NOMO-1 (cell line): ENCODE results near the gene KLK12.
"Not testable (repeated sequence)": the region's sequence is repeated elsewhere in the genome, so short reads cannot be mapped to it uniquely, and the experiment has no call there.

Experiments
- DNase-seq, 2 experiments: peaks; one replicate each; lab custom pipeline; 2025; ENCODE audit not compliant: unreplicated experiment in 2 of 2; lab: John Stamatoyannopoulos, UW

Gene KLK12

DNA sequence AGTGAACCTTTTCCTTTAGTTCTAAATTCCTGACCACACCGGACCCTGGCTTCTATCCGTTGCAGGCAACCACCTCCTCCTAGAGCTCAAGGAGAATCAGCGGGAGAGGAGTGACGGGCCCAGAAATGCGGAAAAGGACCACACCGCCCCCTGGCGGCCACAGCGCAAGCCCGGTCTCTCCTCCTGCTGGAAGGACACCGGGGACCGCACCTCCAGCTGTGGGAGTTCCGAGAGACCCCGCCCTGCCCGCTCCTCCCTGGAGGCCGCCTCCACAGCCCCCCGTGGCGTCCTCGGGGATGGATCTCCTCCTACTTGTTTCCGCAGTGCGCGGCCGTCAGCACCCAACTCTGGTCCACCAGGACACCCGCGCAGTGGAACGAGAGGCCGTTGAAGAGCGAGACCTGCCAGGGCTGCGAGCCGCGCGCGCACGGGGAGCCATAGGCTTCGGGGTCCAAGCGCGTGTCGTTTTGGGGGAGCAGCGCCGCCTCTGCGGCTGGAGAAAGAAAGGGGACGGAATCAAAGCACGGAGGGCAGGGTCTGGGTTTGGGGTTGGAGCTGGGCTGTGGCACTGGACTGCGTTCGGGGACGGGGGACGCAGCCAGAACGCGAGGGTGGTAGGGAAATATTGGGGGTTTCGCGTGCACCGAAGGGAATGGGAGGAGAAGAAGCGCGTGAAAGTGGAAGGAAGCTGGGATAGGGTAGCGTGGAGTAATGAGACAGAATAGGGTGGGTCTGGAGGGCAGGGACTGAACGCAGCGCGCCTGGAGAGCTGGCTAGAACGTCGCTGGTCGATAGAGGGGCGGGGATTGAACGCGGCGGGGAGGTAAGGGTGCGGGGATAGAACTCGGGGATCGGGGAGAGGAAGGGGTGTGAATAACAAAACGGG lies 17.8 kb downstream of the KLK12 start:
- peak; percentile 52 to 54 for DNase-seq

DNA sequence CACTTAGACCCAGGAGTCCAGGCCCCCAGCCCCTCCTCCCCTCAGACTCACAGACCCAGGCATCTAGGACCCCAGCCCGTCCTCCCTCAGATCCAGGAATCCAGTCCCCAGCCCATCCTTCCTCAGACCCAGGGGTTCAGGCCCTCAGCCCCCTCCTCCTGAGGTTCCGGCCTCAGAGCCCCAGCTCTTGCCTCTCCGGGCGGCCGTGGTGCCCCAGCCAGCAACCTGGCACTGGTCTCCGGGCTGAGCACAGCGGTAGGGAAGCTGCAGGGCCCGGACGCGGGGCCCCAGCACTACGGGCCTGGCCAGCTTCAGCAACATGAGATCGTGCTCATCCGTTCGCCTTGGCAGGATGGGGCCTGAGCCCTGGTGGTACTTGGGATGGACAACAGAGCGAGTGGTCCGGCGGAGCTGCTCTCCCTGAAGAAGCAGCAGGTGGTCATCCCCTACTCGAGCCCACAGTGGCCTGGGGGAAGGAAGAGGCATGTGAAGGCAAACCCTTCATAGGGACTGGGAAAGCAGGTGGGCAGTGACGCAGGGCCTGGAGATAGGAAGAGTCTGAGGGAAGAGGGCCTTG lies 19.0 kb downstream of the KLK12 start:
- no peak for DNase-seq

DNA sequence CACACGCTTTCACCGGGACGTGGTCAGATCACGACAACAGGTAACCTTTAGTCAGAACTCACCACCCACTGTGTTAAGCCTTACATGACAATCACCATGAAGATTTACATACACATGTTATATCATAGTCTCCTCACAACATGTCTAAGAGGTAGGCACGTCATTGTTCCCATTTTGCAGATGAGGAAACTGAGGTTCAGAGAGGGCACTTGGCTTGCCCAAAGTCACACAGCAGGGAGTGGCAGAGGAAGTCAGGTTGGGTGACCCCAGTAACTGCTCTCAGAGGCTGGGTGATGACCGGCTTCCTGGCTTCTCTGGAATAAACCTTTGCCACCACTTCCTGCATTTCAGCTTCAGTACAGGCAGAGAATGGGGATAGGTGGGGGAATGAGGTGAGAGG lies 20.6 kb downstream of the KLK12 start:
- no peak for DNase-seq

DNA sequence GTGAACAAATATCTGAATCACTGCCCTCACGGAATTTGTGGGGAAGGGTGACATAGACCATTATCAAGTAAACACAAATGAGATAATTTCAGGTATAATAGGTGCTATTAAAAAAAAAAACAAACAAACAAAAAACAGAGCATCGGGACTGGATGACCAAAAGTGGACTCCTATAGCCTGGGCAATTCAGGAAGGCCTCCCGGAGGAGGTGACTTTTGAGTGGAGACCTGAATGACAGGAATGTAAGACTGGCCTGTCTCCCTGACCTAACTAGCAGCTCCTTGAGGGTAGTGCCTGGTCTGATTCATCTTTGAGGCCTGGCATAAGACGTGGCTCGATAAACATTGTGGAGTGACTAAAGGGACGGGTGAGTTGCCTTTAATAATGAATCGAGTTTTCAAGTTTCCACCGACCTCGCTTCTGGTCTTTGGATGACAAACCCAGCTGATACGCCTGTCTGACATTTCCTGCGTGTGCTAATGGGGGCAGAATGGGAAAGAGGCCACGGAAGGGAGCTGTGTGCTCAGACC lies 22.1 kb downstream of the KLK12 start:
- DNase-seq, result no peak

DNA sequence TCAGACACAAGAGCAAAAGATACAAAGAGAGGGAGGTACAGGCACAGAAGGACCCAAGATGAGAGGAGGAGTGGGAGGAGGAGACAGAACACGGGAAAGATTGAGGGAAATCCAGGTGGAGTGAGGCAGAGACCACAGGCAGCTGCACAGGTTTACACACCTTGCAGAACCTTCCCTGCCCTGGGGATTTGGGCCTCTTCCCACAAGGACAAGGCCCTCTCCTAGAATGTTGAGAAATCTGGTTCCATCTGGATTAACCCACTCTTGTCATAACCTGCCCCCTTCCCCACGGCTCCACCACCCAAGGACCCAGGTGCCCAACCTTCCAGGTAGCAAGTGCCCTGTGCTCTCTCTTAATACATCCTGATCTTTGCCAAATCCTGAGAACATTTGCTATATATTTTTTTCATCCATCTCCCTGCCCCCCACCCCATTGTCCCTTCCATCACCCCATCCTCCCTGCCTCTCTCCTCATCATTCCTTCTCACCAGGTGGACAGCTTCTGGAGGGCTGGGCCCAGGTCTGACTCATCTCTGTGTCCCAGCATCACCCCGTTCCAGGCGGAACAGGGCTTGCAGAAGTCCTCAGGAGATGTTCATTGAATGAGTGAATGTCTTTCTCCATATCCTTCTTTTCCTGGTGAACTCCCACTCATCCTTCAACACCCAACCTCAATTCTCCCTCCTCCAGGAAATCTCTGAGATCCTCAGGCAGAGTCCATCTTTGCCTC lies 24.6 kb downstream of the KLK12 start:
- DNase-seq, result no peak

DNA sequence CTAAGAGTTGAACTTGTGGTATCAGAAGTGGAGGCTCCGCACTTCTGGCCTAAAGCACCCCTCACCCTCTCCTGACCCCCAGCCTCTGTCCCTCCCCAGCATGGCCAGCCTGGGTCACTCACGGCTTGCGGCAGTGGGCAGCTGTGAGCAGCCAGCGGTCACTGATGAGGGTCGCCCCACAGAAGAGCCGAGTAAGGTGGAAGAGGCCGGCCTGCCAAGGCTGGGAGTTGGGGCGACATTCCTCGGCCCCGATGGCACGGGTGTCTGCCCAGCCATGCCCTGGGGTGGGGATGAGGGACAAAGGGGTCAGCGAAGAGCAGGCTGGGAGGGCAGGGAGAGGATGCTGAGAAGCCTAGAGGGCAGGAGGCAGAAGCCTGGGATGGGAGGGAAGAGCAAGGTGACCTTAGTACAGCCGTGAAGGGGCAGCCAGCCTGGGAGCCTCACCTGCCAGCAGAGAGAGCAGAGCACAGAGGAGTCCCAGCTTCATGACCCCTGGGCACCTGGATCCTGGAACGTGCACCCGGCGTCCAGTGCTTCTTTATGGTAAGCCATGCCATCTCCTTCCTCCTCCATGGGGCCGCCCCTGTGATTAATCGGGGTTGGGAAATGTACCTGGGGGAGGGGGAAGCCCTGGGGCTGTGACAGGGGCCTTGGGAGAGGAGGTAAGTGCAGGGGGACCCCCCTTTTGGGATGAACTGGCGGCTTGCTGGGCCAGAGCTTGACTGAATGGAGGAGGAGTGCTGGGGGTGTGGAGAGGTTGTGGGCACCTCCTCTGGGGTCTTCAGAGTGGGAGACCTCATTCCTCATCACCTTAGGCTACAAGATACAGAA lies 25.5 kb downstream of the KLK12 start:
- no peak for DNase-seq

DNA sequence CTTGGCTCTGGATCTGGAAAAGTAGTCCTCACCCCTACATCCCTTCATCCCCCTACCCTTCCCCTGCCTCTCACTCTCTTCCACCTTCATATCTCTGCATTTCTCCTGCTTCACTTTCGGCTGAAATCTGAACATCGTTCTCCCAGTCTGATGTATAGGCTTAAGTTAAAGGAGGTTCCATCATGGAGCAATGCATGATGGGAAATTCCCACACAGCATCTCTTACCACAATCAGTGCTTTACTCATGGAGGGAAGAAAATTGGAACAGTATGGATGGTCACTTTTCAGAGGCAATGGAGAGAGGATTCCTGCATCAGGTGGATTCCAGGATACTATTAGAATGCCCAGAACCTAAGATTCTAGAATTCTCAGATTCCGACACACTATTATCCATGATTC lies 27.3 kb downstream of the KLK12 start:
- no peak for DNase-seq

DNA sequence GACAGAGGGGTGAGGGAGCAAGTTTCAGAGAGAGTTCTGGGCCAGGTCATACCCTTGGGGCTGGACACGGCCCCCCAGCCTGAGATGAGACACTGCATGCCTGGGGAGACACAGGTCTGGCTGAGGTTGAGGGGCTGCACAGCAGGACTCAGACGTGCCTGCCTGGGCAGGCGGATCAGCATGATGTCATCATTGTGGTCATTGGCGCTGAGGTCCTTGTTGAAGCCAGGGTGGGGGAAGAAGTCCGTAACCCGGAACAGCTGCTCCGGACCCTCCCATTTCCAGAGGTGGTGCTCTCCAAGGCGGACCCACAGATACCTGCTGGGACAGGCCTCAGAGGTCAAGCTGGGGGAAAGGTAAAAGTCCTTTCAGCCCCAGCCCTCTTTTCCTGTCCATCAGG lies 28.4 kb downstream of the KLK12 start:
- DNase-seq, result no peak

DNA sequence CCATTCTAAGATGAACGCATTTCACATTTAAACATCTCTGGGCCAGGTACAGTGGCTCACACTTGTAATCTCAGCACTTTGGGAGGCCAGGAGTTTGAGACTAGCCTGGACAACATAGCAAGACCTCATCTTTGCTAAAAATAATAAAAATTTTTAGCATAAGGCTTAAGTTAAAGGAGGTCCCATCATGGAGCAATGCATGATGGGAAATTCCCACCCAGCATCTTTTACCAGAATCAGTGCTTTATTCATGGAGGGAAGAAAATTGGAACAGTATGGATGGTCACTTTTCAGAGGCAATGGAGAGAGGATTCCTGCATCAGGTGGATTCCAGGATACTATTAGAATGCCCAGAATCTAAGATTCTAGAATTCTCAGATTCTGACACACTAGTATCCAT lies 29.6 kb downstream of the KLK12 start:
- DNase-seq, result no peak

DNA sequence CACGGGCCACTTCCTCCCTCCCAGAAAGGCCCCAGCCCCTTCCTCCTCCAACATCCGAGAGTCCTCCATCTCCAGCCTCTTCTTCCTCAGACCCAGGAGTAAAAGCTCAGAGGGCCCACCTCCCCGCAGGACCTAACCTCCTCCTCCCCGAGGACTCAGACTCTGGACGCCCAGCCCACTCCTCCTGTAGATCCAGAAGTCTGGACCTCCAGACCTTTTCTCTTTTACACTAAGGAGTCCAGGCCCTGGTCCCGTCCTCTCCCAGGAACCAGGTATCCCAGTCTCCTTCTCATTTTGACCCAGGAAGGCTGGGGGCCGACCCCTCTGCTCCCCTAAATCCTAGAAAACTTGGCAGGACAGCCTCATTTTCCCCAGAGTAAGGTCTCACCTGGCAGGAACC lies 31.5 kb downstream of the KLK12 start:
- no peak for DNase-seq

DNA sequence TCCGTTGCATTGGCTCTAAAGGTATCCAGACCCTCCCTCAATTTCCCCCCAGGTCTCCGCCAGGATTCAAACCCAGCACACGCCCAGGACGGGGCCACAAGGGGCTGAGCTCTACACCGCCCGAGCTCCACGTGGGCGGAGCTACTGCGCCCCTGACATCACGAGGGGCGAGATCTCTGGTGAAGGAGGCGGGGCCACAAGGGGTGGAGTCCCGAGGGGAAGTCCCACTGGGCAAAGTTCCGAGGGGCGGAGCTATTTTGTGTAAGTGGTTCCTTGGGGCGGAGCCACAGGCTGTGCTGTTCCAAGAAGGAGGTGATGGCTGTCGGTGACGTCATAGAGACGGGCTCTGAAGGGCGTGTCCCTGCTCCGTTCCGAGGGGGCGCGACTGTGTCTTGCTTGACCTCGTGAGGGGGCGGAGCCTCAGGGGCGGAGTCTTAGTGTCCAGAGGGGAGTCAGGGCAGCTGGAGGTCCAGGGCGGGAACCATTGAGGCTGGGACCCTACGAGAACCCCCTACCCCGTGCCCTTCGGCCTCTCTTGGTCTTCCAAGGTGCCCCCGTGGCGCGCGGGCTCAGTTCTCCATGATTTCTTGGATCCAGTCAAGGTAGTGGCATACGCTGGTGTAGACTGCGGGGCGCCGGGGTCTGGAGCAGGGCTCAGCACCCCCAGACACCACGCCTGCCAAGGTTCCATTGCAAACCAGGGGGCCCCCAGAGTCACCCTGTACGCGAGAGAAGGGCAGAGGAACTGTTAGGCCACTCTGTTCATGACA lies 32.1 kb downstream of the KLK12 start:
- DNase-seq, result no peak

DNA sequence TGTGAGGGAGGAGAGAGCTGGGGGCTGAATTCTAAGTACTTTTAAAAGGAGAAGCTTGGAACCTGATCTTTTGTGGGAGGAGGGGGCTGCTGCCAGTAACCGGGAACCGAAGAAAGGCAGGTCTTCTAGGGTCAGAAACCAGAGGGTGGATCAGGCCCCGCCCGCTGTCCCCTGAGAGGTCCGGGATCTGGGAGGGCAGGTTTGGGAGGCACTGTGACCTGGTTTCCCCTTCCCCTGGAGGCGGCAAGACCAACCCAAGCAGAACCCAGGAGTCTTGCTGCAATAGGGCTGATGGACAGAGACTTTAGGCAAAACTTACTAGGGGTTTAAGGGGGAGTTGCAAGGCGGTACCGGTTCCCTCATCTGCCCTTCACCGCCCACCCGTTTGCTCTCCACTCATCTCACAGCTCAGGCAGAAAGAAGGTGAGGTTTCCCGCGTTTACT lies 32.7 kb downstream of the KLK12 start:
- no peak for DNase-seq

DNA sequence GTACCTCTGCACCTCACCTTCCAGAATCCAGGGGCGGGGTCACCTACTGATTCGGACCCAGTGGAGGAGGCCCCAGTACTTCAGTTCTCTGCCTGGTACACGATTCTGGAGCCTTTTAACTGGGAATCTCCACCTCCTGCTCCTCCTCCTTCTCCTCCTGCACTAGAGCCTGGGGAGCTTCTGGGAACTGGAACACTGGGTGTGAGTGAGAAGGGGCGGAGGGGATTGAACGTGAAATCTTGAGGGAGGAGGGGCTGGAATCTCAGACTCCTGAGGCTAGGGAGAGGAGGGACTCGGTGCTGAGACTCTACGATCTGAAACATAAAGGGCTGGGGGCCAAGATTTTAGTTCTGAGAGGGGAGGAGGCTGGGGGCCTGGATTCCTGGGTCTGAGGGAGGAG lies 33.3 kb downstream of the KLK12 start, which contains the start of gene KLK8:
Gene KLK8, minus strand, starts transcription at position 90 of the 400 bp plus-strand sequence. CDS start 437 bp downstream, outside the sequence.
- DNase-seq, result no peak

DNA sequence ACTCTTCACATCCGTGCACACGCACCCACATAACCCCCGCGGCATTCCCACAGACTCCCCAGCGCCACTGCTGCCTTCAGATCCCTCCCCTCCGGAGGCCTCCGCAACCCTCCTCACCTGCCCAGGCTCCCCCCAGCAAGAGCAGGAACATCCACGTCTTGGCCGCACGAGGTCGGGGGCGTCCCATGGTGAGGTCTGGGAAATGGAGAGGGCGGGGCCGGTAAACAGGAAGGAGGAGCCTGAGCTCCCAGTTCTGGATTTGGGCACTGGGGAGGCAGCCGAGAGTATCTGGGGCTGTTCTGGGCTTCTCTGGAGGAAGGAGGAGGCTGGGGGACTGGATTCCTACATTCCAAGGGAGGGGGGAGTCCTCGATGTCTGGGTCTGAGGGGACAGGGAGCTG lies 33.8 kb downstream of the KLK12 start:
- DNase-seq, result no peak

DNA sequence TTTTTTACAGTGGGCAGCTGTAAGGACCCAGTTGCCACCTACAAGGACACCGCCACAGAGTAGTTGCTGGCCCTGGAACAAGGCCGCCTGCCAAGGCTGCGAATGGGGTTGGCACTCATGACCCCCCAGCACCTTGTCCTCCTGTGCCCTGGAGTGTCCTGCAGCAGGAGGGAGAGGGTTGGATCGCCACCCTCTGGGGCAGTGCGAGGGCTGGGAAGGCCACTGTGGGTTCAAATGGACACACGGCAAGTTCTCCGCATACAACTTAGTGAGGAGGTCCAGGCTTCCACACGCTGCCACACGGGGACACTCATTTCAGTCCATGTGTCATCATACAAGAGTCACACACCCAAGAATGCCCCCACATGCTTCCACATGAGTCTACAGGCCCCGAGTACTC lies 34.4 kb downstream of the KLK12 start:
- DNase-seq, result no peak

DNA sequence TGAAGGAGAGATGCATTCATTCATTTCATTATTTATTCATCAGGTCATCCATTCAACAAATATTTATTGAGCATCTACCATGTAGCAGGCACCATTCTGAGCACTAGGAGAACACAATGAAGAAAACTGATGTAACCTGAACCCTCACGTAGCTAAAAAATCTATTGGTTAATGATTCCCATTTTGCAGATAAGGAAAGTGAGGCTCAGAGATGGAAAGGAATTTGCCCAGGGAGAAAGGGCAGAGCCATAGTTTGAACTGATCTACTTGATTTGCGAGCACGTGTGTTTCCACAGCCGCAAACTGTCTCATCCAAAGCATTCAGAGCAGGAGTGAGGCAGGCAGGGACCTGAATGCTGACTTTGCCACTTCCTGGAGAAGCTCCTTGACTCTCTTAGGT lies 36.1 kb downstream of the KLK12 start:
- DNase-seq, result no peak

DNA sequence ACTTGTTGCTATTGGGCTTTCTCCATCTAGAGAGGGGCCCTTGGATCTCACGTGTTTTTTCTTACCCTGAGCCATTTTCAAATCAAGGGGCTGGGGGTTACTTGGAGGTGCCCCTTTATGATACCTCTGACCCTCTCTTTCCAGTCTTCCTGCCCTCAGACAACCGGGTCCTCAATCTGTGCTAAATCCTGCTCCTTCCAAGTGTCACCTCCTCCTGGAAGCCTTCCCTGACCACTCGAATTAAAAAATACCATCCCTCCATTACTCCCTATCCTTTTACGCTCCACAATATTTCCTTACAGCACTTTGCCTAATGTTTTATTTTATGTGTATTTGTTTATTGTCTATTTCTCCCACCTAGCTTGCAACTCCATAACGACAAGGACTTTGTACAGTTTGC lies 36.7 kb downstream of the KLK12 start:
- DNase-seq, result no peak

DNA sequence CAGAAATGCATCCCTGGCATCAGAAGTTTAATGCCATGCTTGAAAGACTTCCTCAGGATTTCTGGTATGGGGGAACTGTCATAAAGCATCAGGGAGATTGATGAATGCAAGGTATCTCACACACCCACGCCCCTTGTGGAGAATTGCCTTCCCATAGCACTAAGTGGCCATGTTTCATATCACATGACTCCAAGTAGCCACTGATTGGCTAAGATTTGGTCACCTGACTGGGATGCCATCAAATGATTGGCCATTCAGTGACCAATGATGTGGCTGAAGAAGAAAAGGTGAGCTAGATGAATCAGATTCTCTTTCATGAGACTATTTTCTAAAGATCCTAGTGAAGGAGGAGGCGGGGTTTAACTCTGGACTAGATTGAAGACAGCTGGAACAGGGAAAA lies 40.7 kb downstream of the KLK12 start:
- DNase-seq, result no peak

DNA sequence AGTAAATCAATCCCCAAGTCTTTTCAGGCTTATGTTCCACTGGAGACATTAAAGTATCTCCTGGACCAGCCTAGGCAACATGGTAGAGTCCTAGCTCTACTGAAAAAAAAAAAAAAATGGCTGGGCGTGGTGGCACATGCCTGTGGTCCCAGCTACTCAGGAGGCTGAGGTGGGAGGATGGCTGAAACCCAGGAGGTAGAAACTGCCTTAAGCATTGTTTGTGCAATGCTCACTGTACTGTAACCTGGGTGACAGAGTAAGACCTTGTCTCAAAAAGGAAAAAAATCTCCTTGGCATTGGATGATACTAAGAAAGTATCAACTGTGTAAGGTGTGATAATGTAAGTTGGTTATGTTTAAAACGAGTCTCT lies 42.2 kb downstream of the KLK12 start:
- DNase-seq, result no peak

DNA sequence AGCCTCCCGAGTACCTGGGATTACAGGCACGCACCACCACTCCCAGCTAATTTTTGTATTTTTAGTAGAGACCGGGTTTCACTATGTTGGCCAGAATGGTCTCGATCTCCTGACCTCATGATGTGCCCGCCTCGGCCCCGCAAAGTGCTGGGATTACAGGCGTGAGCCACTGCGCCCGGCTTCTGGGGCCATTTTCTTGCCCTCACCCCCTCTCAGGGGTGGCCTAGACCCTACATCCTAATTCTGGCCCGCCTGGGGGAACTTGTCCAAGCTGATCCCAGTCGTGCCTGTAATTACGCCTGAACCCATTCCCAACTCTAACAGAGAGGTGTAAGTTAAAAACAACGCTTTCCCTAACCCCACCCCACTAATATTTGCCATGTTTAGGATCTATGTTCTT lies 50.4 kb downstream of the KLK12 start:
- not testable (repeated sequence) for DNase-seq
